Right atrium auricular region (tissue), 2 donors: Measurements from ENCODE around the gene CSRNP3. TPM values are rescaled to one million over a fixed set of nuclear protein-coding genes. Genes with fewer than 3 reads are reported as not detected.

ENCODE experiments used
- DNase-seq: peaks from one replicate; pipeline ENCODE4 v3.0.0-alpha.2; 2019; ENCODE audit warnings: low spot score
- H3K27ac ChIP-seq, 2 donors: fragments of 200-600 bp; sonication (generic); 1 replicate in 1 of 2; 2 replicates in 1 of 2; pipeline ENCODE4 v1.5.1; 2016 to 2019
- H3K27me3 ChIP-seq, 2 donors: fragments of 200-600 bp; sonication (generic); one replicate each; pipeline versions ENCODE4 v1.5.1 to v1.6.0; 2017 to 2019
- H3K36me3 ChIP-seq: fragments of 200-600 bp; sonication (generic); one replicate; pipeline ENCODE4 v1.5.1; 2016
- H3K4me1 ChIP-seq, 2 donors: fragments of 200-600 bp; sonication (generic); one replicate each; pipeline versions ENCODE4 v1.5.1 to v1.6.0; 2017 to 2019
- H3K4me3 ChIP-seq, 2 donors: fragments of 200-600 bp; sonication (generic); 1 replicate in 1 of 2; 2 replicates in 1 of 2; pipeline ENCODE4 v1.5.1; 2017 to 2019; ENCODE audit warnings: mild to moderate bottlenecking in 1 of 2, moderate library complexity in 1 of 2
- H3K9me3 ChIP-seq, 2 donors: fragments of 200-600 bp; sonication (generic); one replicate each; pipeline ENCODE4 v1.5.1; 2019
- CTCF ChIP-seq, 2 donors: fragments of 200-600 bp; sonication (generic); IDR thresholded peaks; one replicate each; pipeline ENCODE4 v1.5.1; 2019; ENCODE audit warnings: antibody characterized with exemption in 2 of 2
- total RNA-seq, 2 donors: library from RNA; depleted of rRNA; stranded (reverse); fragments of >200 nt; gene quantifications; one replicate each; pipeline ENCODE4 v1.1.0, GENCODE V29; 2016

CSRNP3 gene
- total RNA-seq, 2 donors from 2014 or later, result 1.3 to 4.5 TPM

- Histone ChIP-seq H3K4me1 (no peaks in the 10 kb centered on the region), H3K9me3 (no peaks in the 10 kb centered on the region), H3K27me3 (no peaks in the 10 kb centered on the region), H3K27ac (no peak overlapping the region), H3K4me3 (no peak overlapping the region), H3K36me3 (no peaks in the 10 kb centered on the region)
- TF ChIP-seq CTCF (IDR thresholded peaks at IDR 0.05), result no peak
- DNase-seq, result no peak
Observed at GRCh38 chr2:165528691-165529090, 59.2 kb downstream of the CSRNP3 start.

DNA sequence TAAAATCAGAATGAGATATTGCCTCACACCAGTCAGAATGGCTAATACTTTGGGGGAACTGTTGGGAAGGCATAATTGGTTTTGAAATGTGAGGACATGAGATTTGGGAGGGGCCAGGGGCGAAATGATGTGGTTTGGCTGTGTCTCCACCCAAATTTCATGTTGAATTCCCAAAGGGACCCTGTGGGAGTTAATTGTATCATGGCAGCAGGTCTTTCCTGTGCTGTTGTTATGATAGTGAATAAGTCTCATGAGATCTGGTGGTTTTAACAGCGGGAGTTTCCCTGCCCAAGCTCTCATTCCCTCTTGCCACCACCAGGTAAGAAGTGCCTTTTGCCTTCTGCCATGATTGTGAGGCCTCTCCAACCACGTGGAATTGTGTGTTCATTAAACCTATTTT lies 59.6 kb downstream of the CSRNP3 start:
- no peaks in the 10 kb centered on the region for H3K36me3 ChIP-seq
- H3K27ac ChIP-seq, result no peak overlapping the region
- H3K4me1 ChIP-seq, result no peaks in the 10 kb centered on the region
- no peak for DNase-seq
- TF ChIP-seq CTCF (IDR thresholded peaks at IDR 0.05), result no peak
- no peaks in the 10 kb centered on the region for H3K27me3 ChIP-seq
- no peak overlapping the region for H3K4me3 ChIP-seq
- no peaks in the 10 kb centered on the region for H3K9me3 ChIP-seq

- no peaks in the 10 kb centered on the region for H3K4me1 ChIP-seq
- H3K27ac ChIP-seq, result no peak overlapping the region
- DNase-seq, result no peak
- TF ChIP-seq CTCF (IDR thresholded peaks at IDR 0.05), result no peak
- no peaks in the 10 kb centered on the region for H3K27me3 ChIP-seq
- no peak overlapping the region for H3K4me3 ChIP-seq
- H3K9me3 ChIP-seq, result no peaks in the 10 kb centered on the region
- H3K36me3 ChIP-seq, result no peaks in the 10 kb centered on the region
Observed at GRCh38 chr2:165533331-165533730, 63.8 kb downstream of the CSRNP3 start.

DNA sequence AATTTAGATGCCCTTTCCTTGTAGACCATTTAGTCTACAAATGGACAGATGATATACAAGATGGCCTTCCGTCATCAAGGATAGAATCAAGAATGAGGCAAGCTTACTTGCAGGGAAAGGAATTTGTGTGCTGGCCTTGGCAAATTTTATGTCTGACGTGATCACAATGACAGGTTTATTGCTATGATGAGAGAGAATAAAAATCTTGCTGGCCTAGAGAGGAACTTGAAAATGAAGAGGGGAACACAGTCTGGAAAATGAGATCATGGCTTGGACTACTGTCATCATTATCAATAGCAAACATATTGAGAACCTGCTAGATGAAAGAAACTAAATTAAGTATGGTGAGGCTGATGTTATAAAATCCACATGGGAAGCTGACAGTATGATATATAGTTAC lies 66.0 kb downstream of the CSRNP3 start:
- Histone ChIP-seq H3K27me3 (no peaks in the 10 kb centered on the region), H3K27ac (no peak overlapping the region), H3K36me3 (no peaks in the 10 kb centered on the region), H3K4me3 (no peak overlapping the region), H3K9me3 (no peaks in the 10 kb centered on the region), H3K4me1 (no peaks in the 10 kb centered on the region)
- no peak for TF ChIP-seq CTCF (IDR thresholded peaks at IDR 0.05)
- no peak for DNase-seq

GRCh38 chr2:165536851-165537499 lies 67.5 kb downstream of the CSRNP3 start:
- H3K9me3 ChIP-seq, result no peaks in the 10 kb centered on the region
- no peaks in the 10 kb centered on the region for H3K4me1 ChIP-seq
- H3K4me3 ChIP-seq, result no peak overlapping the region
- no peak for TF ChIP-seq CTCF (IDR thresholded peaks at IDR 0.05)
- DNase-seq, result no peak
- H3K27me3 ChIP-seq, result no peaks in the 10 kb centered on the region
- no peaks in the 10 kb centered on the region for H3K36me3 ChIP-seq
- H3K27ac ChIP-seq, result no peak overlapping the region

GRCh38 chr2:165539985-165540384 lies 70.5 kb downstream of the CSRNP3 start:
- DNase-seq, result no peak
- no peak overlapping the region for H3K4me3 ChIP-seq
- H3K9me3 ChIP-seq, result no peaks in the 10 kb centered on the region
- no peaks in the 10 kb centered on the region for H3K27me3 ChIP-seq
- no peak overlapping the region for H3K27ac ChIP-seq
- H3K4me1 ChIP-seq, result no peaks in the 10 kb centered on the region
- TF ChIP-seq CTCF (IDR thresholded peaks at IDR 0.05), result no peak
- H3K36me3 ChIP-seq, result no peaks in the 10 kb centered on the region
